ENCODE measurements around the gene PCCA. TPM values are rescaled to one million over a fixed set of nuclear protein-coding genes. Genes with fewer than 3 reads are reported as not detected.

PCCA gene
- total and polyA plus RNA-seq, 4 donors: 17.7 to 37.4 (median 22.6) TPM

DNA sequence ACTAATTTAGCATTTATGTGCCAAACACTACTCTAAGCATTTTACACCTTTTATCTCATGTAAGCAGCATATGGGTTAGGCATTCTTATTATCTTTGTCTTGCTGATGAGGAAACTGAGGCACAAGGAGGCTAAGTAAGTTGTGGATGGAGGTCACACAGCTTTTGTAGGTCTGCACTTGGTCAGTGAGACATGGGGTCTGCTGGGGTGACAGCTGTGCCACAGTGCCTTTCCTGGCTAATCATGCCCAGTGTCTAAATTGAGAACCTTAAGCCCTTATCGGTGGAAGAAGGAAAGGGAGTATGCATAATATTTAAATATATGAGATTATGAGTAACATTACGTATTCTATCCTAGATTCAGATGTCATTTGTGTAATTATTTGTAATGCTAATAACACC, 273.5 kb downstream of the PCCA start:
- Histone ChIP-seq H3K27ac (ENCODE audit: low read depth in 1 of 2, low read length in 2 of 2) (no peak overlapping the region), H3K9me3 (ENCODE audit: control insufficient read depth, low read length) (no peaks in the 10 kb centered on the region), H3K36me3 (ENCODE audit: control insufficient read depth in 1 of 2, insufficient read depth in 2 of 2, low read length in 1 of 2) (peaks cover 0 to 2% of the 10 kb centered on the region in 2 donors), H3K4me1 (ENCODE audit: control insufficient read depth in 1 of 2, insufficient read depth in 2 of 2, low read length in 2 of 2) (no peaks in the 10 kb centered on the region), H3K27me3 (ENCODE audit: control insufficient read depth in 1 of 2, insufficient read depth in 2 of 2, low read length in 1 of 2) (no peaks in the 10 kb centered on the region), H3K4me3 (ENCODE audit: low read length in 2 of 2) (no peak overlapping the region)
- intact Hi-C loops (cut with DNase I): no loop called here
- ATAC-seq (ENCODE audit: low FRiP score) (no peak), DNase-seq (no peak)
- WGBS, 2 donors: 86 to 93% methylated on average over 2 of the region's 2 CpGs

DNA sequence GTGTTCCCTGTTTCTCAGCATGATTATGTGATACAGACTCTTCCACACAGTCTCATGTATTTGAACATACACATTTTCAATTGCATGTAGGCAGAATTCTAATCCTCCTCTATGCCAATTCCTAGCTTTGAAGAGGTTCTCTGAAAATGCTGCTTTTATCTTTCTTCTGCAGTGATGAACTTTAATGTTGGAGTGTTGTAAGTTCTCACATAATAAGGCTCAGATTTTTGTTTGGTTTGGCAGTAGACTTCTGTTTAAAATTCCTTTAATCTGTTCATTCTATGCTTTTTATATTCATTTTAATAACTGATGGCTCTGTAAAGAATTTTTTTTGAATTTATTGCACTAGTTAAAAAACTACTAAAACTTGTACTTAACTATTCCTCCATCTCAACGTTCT, 273.9 kb downstream of the PCCA start:
- no peaks in the 10 kb centered on the region for H3K9me3 ChIP-seq (ENCODE audit: control insufficient read depth, low read length)
- intact Hi-C loops (cut with DNase I): no loop called here
- DNase-seq (no peak), ATAC-seq (ENCODE audit: low FRiP score) (no peak)
- 37 to 44% methylated on average over 1 of the region's 1 CpG for WGBS, 2 donors
- no peaks in the 10 kb centered on the region for H3K4me1 ChIP-seq (ENCODE audit: control insufficient read depth in 1 of 2, insufficient read depth in 2 of 2, low read length in 2 of 2)
- no peaks in the 10 kb centered on the region for H3K36me3 ChIP-seq (ENCODE audit: control insufficient read depth in 1 of 2, insufficient read depth in 2 of 2, low read length in 1 of 2)
- H3K27ac ChIP-seq (ENCODE audit: low read depth in 1 of 2, low read length in 2 of 2): no peak overlapping the region
- H3K4me3 ChIP-seq (ENCODE audit: low read length in 2 of 2): no peak overlapping the region
- H3K27me3 ChIP-seq (ENCODE audit: control insufficient read depth in 1 of 2, insufficient read depth in 2 of 2, low read length in 1 of 2): no peaks in the 10 kb centered on the region

DNA sequence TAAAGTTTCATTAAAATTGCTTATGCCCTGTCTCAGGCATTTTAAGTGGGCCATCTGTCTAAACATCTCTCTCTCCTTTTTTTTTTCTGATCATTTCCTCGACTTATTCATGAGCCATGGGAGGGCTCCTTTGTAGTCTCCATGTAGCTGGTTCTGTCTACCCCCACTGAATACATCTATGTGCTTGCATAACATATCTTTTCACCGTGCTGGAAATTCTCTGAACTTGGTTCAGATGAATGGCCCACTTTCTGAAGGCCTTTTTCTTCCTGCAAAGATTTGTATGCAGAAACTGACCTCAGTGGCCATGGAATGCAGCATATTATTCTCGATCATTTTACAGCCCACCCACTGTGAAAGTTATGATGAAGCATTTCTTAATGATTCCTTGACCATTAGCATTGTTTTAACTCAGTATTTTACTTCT, 274.4 kb downstream of the PCCA start:
- Histone ChIP-seq H3K27me3 (ENCODE audit: control insufficient read depth in 1 of 2, insufficient read depth in 2 of 2, low read length in 1 of 2) (no peaks in the 10 kb centered on the region), H3K36me3 (ENCODE audit: control insufficient read depth in 1 of 2, insufficient read depth in 2 of 2, low read length in 1 of 2) (no peaks in the 10 kb centered on the region), H3K9me3 (ENCODE audit: control insufficient read depth, low read length) (no peaks in the 10 kb centered on the region), H3K4me1 (ENCODE audit: control insufficient read depth in 1 of 2, insufficient read depth in 2 of 2, low read length in 2 of 2) (no peaks in the 10 kb centered on the region), H3K4me3 (ENCODE audit: low read length in 2 of 2) (no peak overlapping the region), H3K27ac (ENCODE audit: low read depth in 1 of 2, low read length in 2 of 2) (no peak overlapping the region)
- intact Hi-C loops (cut with DNase I): no loop called here
- 21 to 28% methylated on average over 3 of the region's 3 CpGs for WGBS, 2 donors
- ATAC-seq (ENCODE audit: low FRiP score): no peak
- no peak for DNase-seq

DNA sequence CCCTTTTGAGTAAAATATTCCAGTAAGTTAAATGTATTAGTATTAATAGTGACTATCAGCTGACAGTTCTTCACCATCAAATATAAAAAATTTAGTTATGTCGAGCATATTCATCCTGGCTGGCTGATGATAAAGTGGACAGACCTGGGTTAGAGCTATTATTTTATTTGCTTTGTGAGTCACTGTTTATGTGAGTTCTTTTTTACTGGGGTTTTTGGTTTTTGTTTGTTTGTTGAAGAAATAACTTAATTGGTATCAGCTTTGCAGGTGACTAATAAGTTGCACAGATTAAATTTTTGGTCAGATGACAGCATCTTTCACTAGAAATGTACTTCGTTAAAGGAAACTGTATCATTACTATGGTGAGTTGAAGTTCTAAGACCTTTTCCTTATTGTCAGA, 275.0 kb downstream of the PCCA start:
- DNase-seq (no peak), ATAC-seq (ENCODE audit: low FRiP score) (no peak)
- H3K27me3 ChIP-seq (ENCODE audit: control insufficient read depth in 1 of 2, insufficient read depth in 2 of 2, low read length in 1 of 2): no peaks in the 10 kb centered on the region
- intact Hi-C loops (cut with DNase I): no loop called here
- H3K27ac ChIP-seq (ENCODE audit: low read depth in 1 of 2, low read length in 2 of 2): no peak overlapping the region
- no peaks in the 10 kb centered on the region for H3K4me1 ChIP-seq (ENCODE audit: control insufficient read depth in 1 of 2, insufficient read depth in 2 of 2, low read length in 2 of 2)
- no peaks in the 10 kb centered on the region for H3K9me3 ChIP-seq (ENCODE audit: control insufficient read depth, low read length)
- H3K4me3 ChIP-seq (ENCODE audit: low read length in 2 of 2): no peak overlapping the region
- H3K36me3 ChIP-seq (ENCODE audit: control insufficient read depth in 1 of 2, insufficient read depth in 2 of 2, low read length in 1 of 2): no peaks in the 10 kb centered on the region
- WGBS, 2 donors: 62 to 69% methylated on average over 2 of the region's 2 CpGs

DNA sequence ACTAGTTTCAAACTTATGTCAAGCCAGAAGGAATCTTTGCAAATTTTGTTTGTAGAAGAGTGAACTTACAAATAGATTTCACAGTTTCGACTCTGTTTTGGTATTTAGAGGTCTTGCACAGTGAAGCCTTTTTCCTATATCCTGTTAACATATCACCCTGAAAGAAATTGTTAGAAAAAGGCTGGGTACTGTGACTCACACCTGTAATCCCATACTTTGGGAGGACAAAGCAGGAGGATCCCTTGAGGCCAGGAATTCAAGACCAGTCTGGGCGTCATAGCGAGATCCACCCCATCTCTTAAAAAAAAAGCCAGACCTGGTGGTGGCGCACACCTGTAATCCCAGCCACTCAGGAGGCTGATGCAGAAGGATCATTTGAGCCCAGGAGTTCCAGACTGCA, 275.7 kb downstream of the PCCA start:
- WGBS, 2 donors: 92 to 94% methylated on average over 4 of the region's 4 CpGs
- no peaks in the 10 kb centered on the region for H3K4me1 ChIP-seq (ENCODE audit: control insufficient read depth in 1 of 2, insufficient read depth in 2 of 2, low read length in 2 of 2)
- intact Hi-C loops (cut with DNase I): no loop called here
- H3K9me3 ChIP-seq (ENCODE audit: control insufficient read depth, low read length): no peaks in the 10 kb centered on the region
- no peaks in the 10 kb centered on the region for H3K27me3 ChIP-seq (ENCODE audit: control insufficient read depth in 1 of 2, insufficient read depth in 2 of 2, low read length in 1 of 2)
- DNase-seq: no peak
- no peak overlapping the region for H3K4me3 ChIP-seq (ENCODE audit: low read length in 2 of 2)
- no peak for ATAC-seq (ENCODE audit: low FRiP score)
- H3K27ac ChIP-seq (ENCODE audit: low read depth in 1 of 2, low read length in 2 of 2): no peak overlapping the region
- peaks cover 0 to 2% of the 10 kb centered on the region in 2 donors for H3K36me3 ChIP-seq (ENCODE audit: control insufficient read depth in 1 of 2, insufficient read depth in 2 of 2, low read length in 1 of 2)

DNA sequence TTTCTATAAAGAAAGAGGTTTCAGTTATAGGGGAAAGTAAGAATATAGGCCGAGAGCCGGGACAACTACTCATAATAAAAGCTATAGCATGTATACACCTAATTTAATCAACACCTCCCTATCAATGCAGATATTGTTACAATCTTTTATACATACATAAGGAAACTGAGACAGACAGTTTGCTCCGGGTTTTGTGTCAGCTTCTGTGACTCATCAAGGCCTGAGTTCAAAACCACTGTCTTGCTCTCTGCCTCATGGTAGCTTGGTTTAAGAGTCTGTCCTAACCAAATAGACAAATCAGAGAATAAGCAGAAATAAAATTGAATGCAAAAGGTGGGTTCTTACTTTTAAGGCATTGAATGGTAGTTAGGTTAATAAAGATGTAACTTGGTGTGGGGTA, 276.8 kb downstream of the PCCA start:
- intact Hi-C loops (cut with DNase I): no loop called here
- WGBS, 2 donors: 93 to 95% methylated on average over 3 of the region's 3 CpGs

DNA sequence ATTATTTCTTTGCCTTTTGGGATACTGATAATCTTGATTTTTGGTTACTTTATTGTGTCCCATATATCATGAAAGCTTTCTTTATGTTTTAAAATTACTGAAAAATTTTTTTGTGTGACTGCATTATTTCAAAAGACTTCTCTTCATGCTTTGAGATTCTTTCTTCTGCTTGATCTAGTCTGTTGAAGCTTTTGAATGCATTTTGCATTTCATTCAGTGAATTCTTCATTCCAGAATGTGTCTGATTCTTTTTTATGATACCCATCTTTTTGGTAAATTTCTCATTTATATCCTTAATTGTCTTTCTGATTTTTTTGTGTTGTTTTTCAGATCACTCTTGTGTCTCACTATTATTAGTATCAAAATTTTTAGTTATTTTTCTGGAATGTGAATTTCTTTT, 289.6 kb downstream of the PCCA start:
- peaks cover 0 to 3% of the 10 kb centered on the region in 2 donors for H3K36me3 ChIP-seq (ENCODE audit: control insufficient read depth in 1 of 2, insufficient read depth in 2 of 2, low read length in 1 of 2)
- H3K9me3 ChIP-seq (ENCODE audit: control insufficient read depth, low read length): peaks cover 4% of the 10 kb centered on the region

More for the DNA sequence above, 276.8 kb downstream of the PCCA start:
- no peak for ATAC-seq (ENCODE audit: low FRiP score)
- Histone ChIP-seq H3K4me1 (ENCODE audit: control insufficient read depth in 1 of 2, insufficient read depth in 2 of 2, low read length in 2 of 2) (no peaks in the 10 kb centered on the region), H3K27me3 (ENCODE audit: control insufficient read depth in 1 of 2, insufficient read depth in 2 of 2, low read length in 1 of 2) (no peaks in the 10 kb centered on the region), H3K9me3 (ENCODE audit: control insufficient read depth, low read length) (no peaks in the 10 kb centered on the region), H3K4me3 (ENCODE audit: low read length in 2 of 2) (no peak overlapping the region), H3K36me3 (ENCODE audit: control insufficient read depth in 1 of 2, insufficient read depth in 2 of 2, low read length in 1 of 2) (peaks cover 0 to 2% of the 10 kb centered on the region in 2 donors), H3K27ac (ENCODE audit: low read depth in 1 of 2, low read length in 2 of 2) (no peak overlapping the region)
- no peak for DNase-seq

DNA sequence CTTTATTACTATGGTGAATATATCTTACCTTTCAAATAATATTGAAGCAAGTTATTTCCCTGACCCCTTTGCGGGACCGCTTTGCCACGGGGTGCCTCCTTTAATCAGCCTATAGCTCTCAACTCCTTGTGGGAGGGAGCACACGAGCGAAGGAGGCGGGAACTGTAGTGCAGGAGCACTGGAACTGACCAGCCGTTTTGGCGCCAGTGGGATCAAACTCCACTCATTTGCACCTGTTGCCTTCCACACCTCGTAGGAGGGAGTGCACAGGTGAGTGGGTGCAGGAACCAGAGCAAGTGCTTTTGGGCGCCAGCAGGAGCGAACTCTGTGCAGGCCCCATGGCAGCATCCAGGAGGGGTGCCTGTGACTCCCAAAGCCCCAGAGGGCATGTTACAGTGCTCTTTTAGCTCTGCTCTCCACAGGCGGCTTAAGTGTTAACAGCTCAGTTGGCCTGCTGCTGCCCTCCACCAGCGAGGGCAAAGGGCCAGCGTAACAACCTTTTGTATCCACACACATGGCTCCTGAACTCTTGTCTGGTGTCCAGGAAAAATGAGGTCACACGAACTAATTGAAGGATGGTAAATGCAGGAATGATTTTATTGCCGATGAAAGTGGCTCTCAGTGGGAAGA, 292.8 kb downstream of the PCCA start:
- no peaks in the 10 kb centered on the region for H3K27me3 ChIP-seq (ENCODE audit: control insufficient read depth in 1 of 2, insufficient read depth in 2 of 2, low read length in 1 of 2)
- H3K36me3 ChIP-seq (ENCODE audit: control insufficient read depth in 1 of 2, insufficient read depth in 2 of 2, low read length in 1 of 2): peaks cover 0 to 3% of the 10 kb centered on the region in 2 donors
- intact Hi-C loops (cut with DNase I): no loop called here
- H3K4me3 ChIP-seq (ENCODE audit: low read length in 2 of 2): no peak overlapping the region
- no peak overlapping the region for H3K27ac ChIP-seq (ENCODE audit: low read depth in 1 of 2, low read length in 2 of 2)
- H3K4me1 ChIP-seq (ENCODE audit: control insufficient read depth in 1 of 2, insufficient read depth in 2 of 2, low read length in 2 of 2): no peaks in the 10 kb centered on the region
- WGBS, 2 donors: 80 to 84% methylated on average over 16 of the region's 16 CpGs
- ATAC-seq (ENCODE audit: low FRiP score): no peak
- peaks cover 3% of the 10 kb centered on the region for H3K9me3 ChIP-seq (ENCODE audit: control insufficient read depth, low read length)
- DNase-seq: no peak

More for the DNA sequence above, 289.6 kb downstream of the PCCA start:
- ATAC-seq (ENCODE audit: low FRiP score): no peak
- Histone ChIP-seq H3K4me3 (ENCODE audit: low read length in 2 of 2) (no peak overlapping the region), H3K27me3 (ENCODE audit: control insufficient read depth in 1 of 2, insufficient read depth in 2 of 2, low read length in 1 of 2) (no peaks in the 10 kb centered on the region), H3K27ac (ENCODE audit: low read depth in 1 of 2, low read length in 2 of 2) (no peak overlapping the region), H3K4me1 (ENCODE audit: control insufficient read depth in 1 of 2, insufficient read depth in 2 of 2, low read length in 2 of 2) (no peaks in the 10 kb centered on the region)
- no peak for DNase-seq
- intact Hi-C loops (cut with DNase I): no loop called here

DNA sequence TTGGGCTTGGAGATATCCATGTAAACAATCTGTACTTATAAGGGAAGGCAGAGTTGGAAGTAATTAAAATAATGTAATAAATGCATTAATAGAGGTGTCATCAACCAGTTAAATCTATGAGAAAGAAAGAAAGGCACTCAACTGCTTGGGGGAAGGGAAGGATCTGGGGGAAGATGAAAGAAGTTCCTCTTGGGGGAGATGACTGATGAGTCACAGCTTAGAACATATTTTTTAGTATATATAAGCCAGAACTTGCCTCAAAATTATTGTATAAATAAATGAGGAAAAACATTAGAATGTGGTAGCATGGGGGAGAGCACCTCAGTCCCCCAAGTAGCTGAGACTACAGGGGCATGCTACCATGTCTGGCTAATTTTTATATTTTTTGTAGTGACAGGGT, 293.9 kb downstream of the PCCA start:
- Histone ChIP-seq H3K4me3 (ENCODE audit: low read length in 2 of 2) (no peak overlapping the region), H3K27ac (ENCODE audit: low read depth in 1 of 2, low read length in 2 of 2) (no peak overlapping the region), H3K36me3 (ENCODE audit: control insufficient read depth in 1 of 2, insufficient read depth in 2 of 2, low read length in 1 of 2) (peaks cover 3% of the 10 kb centered on the region in 2 donors), H3K4me1 (ENCODE audit: control insufficient read depth in 1 of 2, insufficient read depth in 2 of 2, low read length in 2 of 2) (no peaks in the 10 kb centered on the region), H3K27me3 (ENCODE audit: control insufficient read depth in 1 of 2, insufficient read depth in 2 of 2, low read length in 1 of 2) (no peaks in the 10 kb centered on the region), H3K9me3 (ENCODE audit: control insufficient read depth, low read length) (no peaks in the 10 kb centered on the region)
- intact Hi-C loops (cut with DNase I): no loop called here
- DNase-seq (no peak), ATAC-seq (ENCODE audit: low FRiP score) (no peak)

Measured in aorta (tissue), 5 donors.